NCI-H1092 treated with DMSO at 0.1 percent for 48 hours (cell line): ENCODE results near the gene PTPRT.

ENCODE experiments used
- DNase-seq: peaks from one replicate; lab custom pipeline; 2025; lab: John Stamatoyannopoulos, UW

PTPRT gene

DNA sequence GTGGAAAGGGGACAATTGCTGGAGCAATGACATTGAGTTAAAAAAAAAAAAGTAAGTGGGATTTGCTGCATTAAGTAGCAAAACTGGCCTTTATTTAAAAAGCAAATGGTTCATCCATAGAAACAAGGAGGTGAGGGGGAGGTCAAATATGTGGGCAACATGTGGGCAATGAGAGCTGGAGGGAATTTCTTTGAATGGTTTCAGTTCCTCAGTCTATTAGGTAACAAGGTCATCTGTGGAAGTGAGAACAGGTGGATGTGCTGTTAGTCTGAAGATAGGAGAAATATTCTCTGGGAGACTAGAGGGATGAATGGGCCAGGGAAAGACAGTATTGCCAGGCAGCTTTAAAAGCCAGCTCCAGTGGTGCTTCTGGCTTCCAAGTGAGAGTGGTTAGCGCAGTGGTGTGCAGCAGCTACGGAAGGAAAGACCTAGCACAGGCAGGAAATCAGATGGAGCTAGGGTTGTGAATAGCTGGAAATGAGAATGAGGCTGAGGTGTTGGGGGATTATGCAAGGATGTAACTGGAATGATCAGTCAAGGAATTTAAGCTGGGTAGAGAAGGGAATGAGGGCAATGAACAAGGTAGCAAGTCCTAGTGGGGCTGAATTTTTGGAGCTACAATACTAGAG is 727.6 kb downstream of the PTPRT start:
- no peak for DNase-seq

DNA sequence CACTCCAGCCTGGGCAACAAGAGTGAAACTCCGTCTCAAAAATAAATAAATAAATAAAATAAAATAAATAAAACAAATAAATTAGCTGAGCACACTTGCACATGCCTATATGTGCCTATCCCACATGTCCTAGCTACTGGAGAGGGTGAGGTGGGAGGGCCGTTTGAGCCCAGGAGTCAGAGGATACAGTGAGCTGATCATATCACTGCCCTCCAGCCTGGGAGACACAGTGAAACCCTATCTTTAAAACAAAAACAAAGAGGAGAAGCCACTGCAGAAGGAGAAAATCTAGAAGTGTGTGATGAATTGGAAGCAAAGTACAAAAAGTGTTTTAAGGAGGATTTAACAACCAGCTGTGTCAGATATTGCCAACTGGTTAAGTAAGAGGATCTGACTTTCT is 728.4 kb downstream of the PTPRT start:
- no peak for DNase-seq

DNA sequence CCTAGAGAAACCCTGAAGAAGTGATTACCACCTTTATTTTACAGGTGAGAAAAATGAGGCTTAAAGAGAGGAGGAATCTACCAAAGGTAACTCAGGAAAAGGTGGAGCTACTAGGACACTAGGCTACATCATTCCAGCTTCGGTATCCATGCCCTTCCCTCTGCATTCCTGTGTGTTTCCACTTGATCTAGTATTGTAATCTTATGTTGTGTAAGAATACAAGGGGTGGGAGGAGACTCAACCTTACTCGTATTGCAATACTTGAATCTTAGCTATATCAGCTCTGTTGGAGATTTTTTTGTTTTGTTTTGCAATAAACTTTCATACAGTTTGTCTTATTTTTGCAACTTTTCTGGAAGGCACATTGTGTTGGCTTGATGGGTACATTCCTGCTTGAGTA is 742.4 kb downstream of the PTPRT start:
- no peak for DNase-seq

DNA sequence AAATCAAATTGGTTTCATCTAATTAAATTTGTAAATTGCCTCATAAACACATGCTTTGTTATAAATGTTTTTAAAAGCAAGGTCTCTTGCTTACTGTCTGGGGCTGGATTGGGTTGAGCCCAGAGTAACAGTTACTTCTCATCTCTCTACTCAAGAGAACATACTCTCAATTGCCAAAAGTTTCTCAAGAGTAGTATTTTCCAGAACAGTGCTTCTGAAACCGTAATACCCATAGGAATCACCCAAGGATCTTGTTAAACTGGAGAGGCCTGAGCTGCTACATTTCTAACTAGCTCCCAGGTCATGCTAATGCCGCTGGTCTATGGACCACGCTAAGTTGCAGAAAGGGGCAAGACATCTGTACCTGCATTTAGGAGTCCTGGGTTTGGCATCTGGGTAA is 744.9 kb downstream of the PTPRT start:
- no peak for DNase-seq

DNA sequence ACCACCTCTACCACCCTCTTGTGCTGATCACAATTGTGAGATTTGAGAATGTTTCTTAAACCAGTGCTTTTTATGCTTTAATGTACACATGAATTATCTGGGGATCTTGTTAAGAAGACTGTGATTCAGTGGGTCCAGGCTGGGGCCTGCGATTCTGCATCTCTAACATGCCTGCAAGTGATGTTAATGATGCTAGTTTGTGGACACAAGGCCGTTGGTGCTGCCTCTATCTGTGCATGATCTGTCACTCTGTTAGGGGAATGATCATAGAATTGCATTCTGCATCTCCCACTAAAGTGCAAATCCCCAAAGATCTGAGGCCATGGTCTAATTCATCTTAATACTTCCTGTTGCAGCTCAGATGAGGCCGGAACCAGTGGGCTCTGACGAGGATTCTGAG is 746.5 kb downstream of the PTPRT start:
- no peak for DNase-seq

DNA sequence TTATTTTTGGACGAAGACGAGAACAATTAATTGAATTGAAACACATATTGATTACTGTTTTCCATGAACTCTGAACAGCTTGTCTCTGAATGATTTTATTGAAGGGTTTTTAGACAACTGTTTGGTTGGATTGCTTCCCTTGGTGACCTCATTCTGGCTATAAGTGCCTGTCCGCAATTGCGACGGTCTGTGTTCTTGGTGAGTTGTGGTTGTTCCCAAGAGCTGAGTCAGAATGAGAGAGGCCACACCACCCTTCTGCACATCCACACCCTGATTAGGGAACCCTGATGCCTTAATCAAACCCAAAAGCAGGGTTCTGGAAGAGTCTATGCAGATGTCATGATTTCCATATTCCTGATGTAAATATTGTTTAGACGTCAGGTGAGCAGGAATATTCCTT is 747.0 kb downstream of the PTPRT start:
- DNase-seq = no peak

DNA sequence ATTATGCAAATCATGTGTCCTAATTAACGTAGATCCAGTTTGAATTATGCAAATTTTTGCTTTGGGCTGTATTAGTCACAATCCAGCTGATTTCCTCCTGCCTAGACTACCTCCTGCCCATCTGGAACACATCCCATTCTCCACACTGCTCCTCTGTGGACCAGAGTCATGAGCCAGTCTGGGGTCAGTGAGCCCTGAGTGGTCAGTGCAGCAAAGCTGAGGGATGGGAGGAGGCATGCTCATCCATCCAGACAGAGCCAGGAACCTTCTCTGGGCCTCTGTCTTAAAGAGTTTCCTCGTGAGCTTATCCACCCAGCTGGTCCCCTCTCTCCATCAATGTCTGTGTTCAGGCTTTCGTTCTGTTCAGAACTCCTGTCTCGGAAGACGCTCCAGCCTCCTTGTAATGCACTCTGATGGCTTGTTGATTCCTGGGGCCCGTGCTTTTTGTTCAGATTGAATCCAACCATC is 747.8 kb downstream of the PTPRT start:
- no peak for DNase-seq

DNA sequence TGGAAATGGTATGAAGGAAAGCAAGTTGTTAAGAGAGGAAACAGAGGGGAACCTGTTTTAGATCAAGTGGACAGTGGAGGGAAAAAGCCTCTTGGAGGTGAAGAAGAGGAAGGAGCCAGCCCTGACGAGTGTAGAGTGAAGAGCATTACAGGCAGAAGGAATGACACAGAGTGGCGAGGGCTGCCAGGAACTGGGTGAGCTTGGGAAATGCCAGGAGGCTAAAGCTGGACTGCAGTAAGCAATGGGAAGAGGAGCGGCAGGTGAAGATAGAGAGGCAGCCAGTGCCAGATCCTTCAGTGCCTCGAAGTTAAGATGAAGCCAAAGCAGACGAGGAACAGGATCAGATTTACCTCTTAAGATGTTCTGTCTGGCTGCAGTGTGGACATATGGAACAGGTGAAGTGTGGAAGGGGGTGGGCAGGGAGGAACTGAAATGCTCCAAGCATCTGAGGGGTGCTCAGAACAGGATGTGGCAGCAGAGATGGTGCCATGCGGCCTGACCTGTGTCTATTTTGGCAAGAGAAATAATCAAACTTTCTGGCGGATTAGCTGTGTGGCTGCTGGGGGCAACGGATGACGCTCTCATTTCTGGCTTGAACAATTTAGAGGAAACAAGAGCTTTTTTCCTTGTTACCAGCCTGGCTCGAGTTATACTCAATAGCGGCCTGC is 748.4 kb downstream of the PTPRT start:
- no peak for DNase-seq

DNA sequence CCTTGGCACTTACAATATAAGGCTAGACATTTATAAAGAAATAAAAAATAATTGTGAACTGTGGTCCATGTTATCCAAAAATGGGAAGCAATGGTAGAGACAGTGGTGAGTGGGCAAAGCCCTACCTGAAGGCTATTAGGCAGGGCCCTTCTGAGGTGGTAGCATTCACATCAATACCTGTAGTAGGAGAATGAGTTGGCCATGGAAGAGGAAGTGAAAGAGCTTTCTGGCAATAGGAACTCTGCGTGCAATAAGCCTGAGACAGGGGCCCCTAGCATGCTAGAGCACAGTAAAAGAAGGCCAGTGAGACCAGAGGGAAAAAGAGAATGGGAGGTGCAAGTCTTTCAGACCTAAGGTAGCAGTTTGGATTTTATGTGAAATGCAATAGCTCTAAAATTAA is 754.5 kb downstream of the PTPRT start:
- DNase-seq = no peak

DNA sequence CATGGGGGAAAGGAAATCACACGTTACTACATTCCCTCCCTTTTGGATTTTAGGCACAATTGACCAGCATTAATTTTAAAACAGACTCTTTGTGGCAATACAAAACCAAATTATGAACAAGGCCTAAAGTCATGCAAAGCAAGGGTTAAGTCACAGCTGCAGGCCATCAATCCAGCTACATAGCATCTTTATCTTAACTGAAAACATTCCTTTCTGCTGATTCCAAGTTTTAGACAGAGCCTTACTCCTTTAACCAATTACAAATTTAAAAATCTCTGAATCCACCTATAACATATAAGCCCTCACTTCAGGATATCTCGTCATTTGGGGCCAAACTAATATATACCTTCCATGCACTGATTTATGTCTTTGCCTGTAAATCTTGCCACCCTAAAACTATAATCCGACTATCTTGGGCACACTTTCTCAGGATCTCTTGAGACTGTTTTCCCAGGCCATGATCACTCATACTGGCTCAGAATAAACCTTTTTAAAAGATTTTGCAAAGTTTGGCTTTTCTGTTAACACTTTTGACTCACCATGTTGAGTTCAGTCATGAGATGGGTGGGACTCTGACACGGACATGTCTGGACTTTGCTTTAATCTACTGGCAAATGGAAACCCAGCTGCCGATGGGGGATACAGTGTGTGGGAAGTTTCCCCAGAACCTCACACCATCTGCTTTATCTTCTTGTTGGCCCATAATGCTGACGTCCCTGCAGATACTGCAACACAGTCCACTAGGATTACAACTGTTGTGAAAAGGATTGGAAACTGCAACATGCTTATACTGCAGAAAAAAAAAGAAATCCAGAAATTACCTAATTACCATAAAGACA is 757.0 kb downstream of the PTPRT start:
- no peak for DNase-seq

DNA sequence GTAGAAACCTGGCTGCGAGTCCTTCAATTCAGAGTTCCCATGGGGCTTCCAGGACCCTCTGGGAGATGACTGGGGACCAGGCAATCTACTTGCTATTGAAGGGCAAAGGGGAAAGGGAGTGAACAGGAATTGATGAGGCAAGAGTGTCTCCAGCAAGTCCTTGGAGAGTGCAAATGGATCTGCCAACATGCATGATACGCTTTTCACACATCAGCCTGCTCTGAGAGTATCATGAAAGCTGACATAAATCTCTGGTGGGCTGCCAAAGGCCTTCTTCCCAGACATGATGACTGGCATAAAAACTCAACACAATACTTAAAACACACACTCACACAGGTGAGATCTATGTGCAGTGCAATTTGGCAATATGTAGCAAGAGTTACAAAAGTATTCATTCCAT is 759.1 kb downstream of the PTPRT start:
- DNase-seq = no peak

DNA sequence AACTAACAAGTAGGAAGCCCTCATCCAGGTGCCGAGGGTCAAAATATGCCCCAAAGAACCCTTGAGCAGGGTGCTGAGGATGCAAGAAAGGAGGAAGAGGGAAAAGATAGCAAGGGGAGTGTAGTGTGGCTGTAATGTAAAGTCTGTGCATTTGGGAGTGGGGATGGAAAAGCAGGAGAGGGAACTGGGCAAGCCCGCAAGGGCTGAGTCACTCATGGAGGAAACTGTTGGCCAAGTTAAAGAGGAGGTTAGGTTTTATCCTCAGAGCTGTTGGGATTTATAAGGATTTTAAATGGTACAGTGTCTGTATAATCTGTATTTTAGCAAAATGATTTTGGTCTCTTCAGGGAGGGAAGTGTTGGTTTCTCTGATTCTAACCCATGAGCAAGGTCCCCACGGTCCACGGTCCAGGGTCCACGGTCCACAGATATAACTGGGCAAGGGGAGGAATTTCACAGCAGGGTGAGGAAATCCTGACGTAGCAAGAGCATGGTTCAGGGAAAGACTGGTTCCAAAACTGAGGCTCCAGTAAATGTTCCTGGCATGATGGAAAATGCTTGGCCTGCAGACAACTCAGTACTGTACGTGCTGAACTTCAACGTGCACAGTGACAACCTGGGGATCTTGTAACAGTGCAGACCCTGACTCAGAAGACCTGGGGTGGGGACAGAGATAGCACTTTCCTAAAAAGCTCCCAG is 759.8 kb downstream of the PTPRT start:
- no peak for DNase-seq

DNA sequence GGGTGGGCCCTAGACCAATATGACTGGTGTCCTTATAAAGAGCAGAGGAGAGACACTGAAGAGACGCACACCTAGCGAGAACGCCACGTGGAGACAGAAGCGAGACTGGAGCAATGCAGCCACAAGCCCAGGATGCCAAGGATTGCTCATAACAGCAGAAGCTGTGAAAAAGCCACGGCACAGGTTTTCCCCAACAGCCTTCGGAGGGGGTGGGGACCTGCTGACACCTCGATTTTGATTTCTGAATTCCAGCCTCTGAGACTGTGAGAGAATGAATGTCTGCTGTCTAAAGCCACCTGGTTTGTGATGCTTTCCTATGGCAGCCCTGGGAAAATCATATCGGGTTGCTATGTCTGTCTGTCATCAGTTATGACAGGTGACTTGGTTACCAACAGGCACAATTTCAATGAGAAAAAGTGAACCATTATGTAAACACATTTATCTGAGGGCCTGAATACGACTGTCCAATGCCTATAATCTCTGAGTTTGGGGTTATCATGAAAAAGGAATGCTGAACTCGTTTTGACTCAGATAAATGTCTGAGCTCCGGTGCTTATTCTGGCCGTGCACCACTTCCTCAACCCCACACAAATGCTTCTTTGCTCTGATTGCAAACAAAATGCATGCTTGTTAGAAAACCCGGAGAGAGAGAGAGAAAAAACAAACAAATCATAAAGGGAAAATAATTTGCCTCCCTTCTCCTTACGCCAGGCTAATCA is 769.7 kb downstream of the PTPRT start:
- no peak for DNase-seq

DNA sequence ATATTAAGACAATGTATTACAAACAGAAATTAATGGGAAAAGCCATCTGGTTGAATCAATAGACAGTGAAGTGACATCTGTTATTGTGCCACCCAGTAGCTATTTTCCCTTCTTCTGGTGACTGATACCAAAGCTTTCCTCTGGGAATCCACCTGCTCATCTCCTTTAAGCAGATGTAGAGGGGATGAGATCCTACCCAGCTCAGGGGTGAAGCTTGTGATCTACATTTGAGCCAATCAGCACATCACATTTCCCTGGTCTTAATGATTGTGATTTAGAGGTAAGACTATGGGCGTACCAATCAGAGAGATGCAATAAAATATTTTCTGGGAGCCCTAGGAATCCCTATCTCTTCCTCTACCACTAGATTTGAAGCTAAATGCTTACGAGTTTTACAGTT is 782.9 kb downstream of the PTPRT start:
- DNase-seq = no peak

DNA sequence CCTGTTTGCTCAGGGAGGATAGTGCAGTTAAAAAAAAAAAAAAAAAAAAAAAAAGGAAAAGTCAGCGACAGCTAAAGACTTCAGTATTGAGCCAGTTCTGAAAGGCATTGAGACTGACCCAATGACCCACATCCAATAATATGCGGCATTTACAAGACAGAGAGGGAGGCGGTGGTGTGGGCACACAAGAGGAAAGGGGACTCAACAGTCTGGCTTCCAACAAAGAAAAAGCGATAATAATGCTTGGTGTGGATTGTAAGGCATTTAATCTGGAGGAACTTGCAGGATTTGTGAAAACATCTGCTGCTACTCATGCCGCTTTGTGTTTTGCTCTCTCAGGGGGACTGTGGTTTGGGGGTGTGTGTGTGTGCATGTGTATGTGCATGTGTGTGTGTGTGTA is 787.3 kb downstream of the PTPRT start:
- no peak for DNase-seq

DNA sequence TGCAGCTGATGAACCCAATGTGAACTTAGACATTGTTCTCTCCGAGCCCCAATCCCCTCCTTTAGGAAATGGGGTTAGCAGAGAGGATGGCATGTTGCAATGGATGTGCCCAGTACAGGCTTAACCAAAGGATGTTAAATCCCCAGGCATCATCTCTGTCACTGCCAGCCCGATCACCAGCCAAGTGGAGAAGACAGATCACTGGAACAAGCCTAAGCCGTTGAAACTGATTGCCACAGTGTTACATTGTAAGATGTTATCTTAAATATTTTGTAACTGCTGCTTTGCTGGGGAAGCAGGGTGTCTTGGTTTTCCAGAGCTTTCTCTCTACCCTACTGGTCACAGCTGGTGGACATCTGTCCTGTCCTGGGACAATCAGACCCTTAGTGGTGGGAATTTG is 788.1 kb downstream of the PTPRT start:
- no peak for DNase-seq

DNA sequence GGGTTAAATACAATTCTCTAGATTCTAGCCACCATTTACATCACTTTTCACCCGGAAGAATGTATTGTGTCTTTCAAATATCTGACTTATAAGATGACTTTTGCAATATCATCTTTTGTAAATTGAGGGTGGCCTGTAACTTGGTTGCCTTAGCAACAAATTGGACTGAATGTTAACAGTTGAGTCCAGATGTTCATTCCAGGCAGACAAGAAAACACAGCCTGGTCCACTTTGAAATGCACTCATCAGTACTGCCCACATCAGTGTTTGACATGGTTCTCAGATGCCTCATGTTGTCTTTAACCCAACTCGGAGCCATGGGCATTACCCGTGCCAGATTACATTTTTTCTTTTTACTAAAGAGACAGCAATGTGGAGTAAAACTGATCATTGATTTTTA is 789.9 kb downstream of the PTPRT start:
- no peak for DNase-seq

DNA sequence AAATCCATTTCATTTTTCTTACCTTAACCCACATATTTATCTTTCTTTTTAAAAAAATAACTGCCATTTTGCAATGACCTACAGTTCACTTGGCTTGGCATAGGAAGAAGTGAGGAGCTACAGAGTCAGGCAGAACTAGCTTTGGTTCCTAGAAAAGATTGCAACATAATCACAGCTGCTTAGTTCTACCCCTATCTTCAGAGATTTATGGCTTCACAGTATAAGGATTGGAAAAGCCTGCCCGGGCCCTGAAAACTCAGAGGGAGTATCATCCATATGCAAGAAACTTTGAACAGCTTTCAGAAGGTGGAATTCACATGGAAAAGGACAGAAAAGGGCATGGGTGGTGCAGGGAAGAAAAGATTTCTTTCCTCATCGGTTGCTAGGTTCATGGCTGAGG is 797.3 kb downstream of the PTPRT start:
- no peak for DNase-seq

DNA sequence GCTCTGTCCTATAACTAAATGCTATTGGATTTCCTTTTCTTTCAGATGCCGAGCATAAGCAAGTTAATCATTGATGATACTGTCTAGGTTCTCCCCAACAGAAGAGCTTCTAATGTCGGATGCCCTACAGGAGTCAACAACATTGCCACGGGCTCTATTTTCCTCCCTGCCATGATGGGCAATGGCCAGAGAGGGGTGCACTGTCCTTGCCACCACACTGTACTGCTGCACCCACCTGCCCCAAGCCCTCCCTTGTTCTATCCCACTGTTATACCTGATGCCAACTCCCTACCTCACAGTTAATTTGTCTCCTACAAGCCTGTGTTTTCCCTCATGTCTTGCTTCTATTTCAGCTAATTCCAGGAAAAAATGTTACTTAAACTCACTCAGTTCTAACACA is 797.9 kb downstream of the PTPRT start:
- DNase-seq = no peak

DNA sequence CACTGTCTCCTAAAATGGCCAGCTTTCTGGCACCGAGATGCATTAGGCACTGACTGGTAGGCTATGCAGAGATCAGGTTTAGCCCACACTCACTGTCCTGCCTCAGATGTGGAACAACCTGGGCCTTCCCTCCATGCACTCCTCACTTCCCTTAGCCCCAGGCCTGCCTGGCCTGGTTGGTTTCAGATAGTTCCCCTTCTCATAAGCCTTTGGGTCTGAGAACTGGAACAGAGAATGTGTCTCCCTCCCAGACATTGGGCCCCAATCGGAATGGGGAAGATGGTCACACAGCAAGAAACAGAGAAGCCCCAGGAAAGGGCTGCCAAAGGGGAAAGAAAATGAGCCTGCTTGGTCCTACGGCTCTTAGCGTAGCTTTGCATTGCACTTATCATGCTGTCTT is 809.4 kb downstream of the PTPRT start:
- DNase-seq = no peak

DNA sequence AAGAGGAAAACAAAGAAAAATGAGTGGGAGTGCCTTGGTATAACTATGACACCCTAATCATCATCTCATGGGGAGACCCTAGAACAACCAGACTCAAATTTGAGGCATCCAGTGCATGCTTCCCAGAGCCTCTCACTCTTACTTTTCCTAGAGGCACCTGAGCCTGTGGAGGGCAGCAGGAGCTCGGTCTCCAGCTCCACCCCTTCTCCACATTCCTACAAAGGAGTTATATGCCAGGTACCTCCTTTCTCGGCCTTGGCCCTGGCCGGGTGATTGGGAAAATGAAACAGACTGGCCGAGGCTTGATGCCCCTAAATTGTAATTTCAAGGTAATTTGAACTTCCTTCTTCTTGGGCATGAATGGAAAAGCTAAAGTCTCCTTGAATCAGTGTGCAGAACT is 810.3 kb downstream of the PTPRT start:
- DNase-seq = no peak

DNA sequence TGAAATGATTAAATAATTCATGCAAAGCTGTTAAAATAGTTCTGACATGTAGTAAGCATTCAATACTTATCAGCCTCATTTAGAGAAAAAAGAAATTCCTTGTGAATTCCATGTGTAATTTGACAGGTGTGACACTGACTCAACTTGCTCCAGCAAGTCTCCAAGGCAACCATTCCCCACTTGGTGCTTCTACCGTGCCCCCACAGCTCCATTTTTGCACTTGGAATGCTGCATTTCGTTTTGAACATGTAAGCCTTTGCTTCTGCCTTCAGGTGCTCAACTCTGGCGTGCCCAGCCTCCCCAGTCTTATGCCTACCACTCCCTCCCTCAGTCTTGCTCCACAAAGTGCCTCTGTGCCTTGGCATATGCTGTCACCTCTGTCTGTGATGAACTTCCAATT is 810.9 kb downstream of the PTPRT start:
- no peak for DNase-seq
